Vagina (tissue), 2 donors: Measurements from ENCODE around the gene CTBP2.

Experiments used
- POLR2A ChIP-seq, 2 donors: fragments of 450-650 bp; IDR thresholded peaks; one replicate each; pipeline ENCODE4 v1.6.1; 2017; ENCODE audit warnings: antibody characterized with exemption in 2 of 2, mild to moderate bottlenecking in 2 of 2, moderate library complexity in 2 of 2
- POLR2AphosphoS5 ChIP-seq, 2 donors: sonication (generic); formaldehyde crosslinking; IDR thresholded peaks; one replicate each; pipeline ENCODE4 v1.9.0; 2017; ENCODE audit warnings: antibody characterized with exemption in 2 of 2, mild to moderate bottlenecking in 2 of 2, low read depth in 1 of 2; ENCODE audit not compliant: insufficient read depth in 1 of 2
- TF ChIP-seq, protein P1 (sequence below), 3 experiments: fragments of 450-650 bp in 2 of 3; fragments of 200-600 bp in 1 of 3; sonication (generic) in 1 of 3; IDR thresholded peaks; one replicate each; pipeline ENCODE4 v1.5.1; 2017 to 2019; ENCODE audit warnings: antibody characterized with exemption in 3 of 3, mild to moderate bottlenecking in 2 of 3, moderate library complexity in 2 of 3

DNA sequence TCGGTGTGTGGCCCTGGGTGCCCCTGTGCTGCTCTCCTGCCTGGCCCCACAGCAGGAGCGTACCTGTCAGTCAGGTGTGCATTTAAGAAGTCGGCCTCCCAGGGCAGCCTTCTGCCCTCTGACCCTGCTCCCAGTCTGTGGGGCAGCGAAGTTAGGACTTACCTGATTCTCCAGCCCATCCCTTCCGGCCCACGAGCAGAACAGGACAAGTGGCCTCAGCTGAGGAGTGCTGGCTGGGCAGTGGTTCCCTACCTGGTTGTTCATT is 24.7 kb downstream of the CTBP2 start:
- TF ChIP-seq, protein P1, sequence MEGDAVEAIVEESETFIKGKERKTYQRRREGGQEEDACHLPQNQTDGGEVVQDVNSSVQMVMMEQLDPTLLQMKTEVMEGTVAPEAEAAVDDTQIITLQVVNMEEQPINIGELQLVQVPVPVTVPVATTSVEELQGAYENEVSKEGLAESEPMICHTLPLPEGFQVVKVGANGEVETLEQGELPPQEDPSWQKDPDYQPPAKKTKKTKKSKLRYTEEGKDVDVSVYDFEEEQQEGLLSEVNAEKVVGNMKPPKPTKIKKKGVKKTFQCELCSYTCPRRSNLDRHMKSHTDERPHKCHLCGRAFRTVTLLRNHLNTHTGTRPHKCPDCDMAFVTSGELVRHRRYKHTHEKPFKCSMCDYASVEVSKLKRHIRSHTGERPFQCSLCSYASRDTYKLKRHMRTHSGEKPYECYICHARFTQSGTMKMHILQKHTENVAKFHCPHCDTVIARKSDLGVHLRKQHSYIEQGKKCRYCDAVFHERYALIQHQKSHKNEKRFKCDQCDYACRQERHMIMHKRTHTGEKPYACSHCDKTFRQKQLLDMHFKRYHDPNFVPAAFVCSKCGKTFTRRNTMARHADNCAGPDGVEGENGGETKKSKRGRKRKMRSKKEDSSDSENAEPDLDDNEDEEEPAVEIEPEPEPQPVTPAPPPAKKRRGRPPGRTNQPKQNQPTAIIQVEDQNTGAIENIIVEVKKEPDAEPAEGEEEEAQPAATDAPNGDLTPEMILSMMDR (IDR thresholded peaks at IDR 0.05), result no peak
- TF ChIP-seq POLR2A (IDR thresholded peaks at IDR 0.05) (no peak), POLR2AphosphoS5 (IDR thresholded peaks at IDR 0.05; ENCODE audit: insufficient read depth in 1 of 2, low read depth in 1 of 2) (no peak)
